Activated naive CD4-positive, alpha-beta T cell treated with anti-CD3 and anti-CD28 coated beads, Interleukin-2, amount 50 U/mL, for 72 hours (primary cell): ENCODE data around the gene DCDC2C. TPM values are rescaled to one million over a fixed set of nuclear protein-coding genes. Genes with fewer than 3 reads are reported as not detected.

Experiments used
- ATAC-seq, 2 donors: fragments of 150-1000 bp; cut with Tn5 transposase; 2 replicates each; pipeline ENCODE4 v1.10.0; 2021; ENCODE audit warnings: mild to moderate bottlenecking in 2 of 2, moderate library complexity in 2 of 2
- DNase-seq, 2 donors: peaks; one replicate each; pipeline ENCODE4 v3.0.0; 2021 to 2022; ENCODE audit warnings: low spot score in 2 of 2
- H3K27ac Mint-ChIP-seq, 2 donors: one replicate each; pipeline ENCODE4 v1.8.0; 2022; ENCODE audit warnings: mild to moderate bottlenecking in 2 of 2, mixed read lengths in 2 of 2
- H3K36me3 Mint-ChIP-seq, 2 donors: one replicate each; pipeline ENCODE4 v1.8.0; 2022; ENCODE audit warnings: mixed read lengths in 2 of 2
- H3K9me3 Mint-ChIP-seq, 2 donors: one replicate each; pipeline ENCODE4 v1.8.0; 2022; ENCODE audit warnings: mixed read lengths in 2 of 2
- total RNA-seq, 2 donors: library from RNA; stranded (reverse); gene quantifications; one replicate each; pipeline ENCODE4 v1.2.3, GENCODE V29; 2022

The DCDC2C gene
- total RNA-seq, 2 donors from 2014 or later = not detected

GRCh38 chr2:3727397-3728045 is 24.1 kb downstream of the DCDC2C start:
- no peaks in the 10 kb centered on the region for H3K36me3 Mint-ChIP-seq
- DNase-seq (no peak), ATAC-seq (no peak)

GRCh38 chr2:3728104-3729054 is 25.0 kb downstream of the DCDC2C start:
- H3K36me3 Mint-ChIP-seq = no peaks in the 10 kb centered on the region
- ATAC-seq = no peak
- H3K9me3 Mint-ChIP-seq = no peaks in the 10 kb centered on the region

More at GRCh38 chr2:3727397-3728045, 24.1 kb downstream of the DCDC2C start:
- Mint-ChIP-seq H3K27ac (no peak overlapping the region), H3K9me3 (peaks cover 0 to under 1% of the 10 kb centered on the region in 2 donors)

GRCh38 chr2:3729055-3729448 is 25.7 kb downstream of the DCDC2C start:
- Mint-ChIP-seq H3K9me3 (no peaks in the 10 kb centered on the region), H3K36me3 (no peaks in the 10 kb centered on the region), H3K27ac (no peak overlapping the region)
- DNase-seq = no peak
- ATAC-seq = no peak

More at GRCh38 chr2:3728104-3729054, 25.0 kb downstream of the DCDC2C start:
- no peak overlapping the region for H3K27ac Mint-ChIP-seq
- no peak for DNase-seq

GRCh38 chr2:3729786-3730185 is 26.4 kb downstream of the DCDC2C start:
- no peaks in the 10 kb centered on the region for H3K9me3 Mint-ChIP-seq
- no peaks in the 10 kb centered on the region for H3K36me3 Mint-ChIP-seq
- ATAC-seq (no peak), DNase-seq (no peak)
- H3K27ac Mint-ChIP-seq = no peak overlapping the region

- ATAC-seq = no peak
- H3K36me3 Mint-ChIP-seq = no peaks in the 10 kb centered on the region
- DNase-seq = no peak
Measured at GRCh38 chr2:3730646-3731045, 27.3 kb downstream of the DCDC2C start.

GRCh38 chr2:3731829-3732228 is 28.5 kb downstream of the DCDC2C start:
- H3K9me3 Mint-ChIP-seq = no peaks in the 10 kb centered on the region
- no peak for DNase-seq
- H3K27ac Mint-ChIP-seq = no peak overlapping the region
- no peaks in the 10 kb centered on the region for H3K36me3 Mint-ChIP-seq
- no peak for ATAC-seq

More at GRCh38 chr2:3730646-3731045, 27.3 kb downstream of the DCDC2C start:
- Mint-ChIP-seq H3K9me3 (no peaks in the 10 kb centered on the region), H3K27ac (no peak overlapping the region)

- Mint-ChIP-seq H3K9me3 (no peaks in the 10 kb centered on the region), H3K36me3 (no peaks in the 10 kb centered on the region), H3K27ac (no peak overlapping the region)
- ATAC-seq (no peak), DNase-seq (no peak)
Measured at GRCh38 chr2:3736112-3736511, 32.7 kb downstream of the DCDC2C start.

- no peak for ATAC-seq
- DNase-seq = no peak
- H3K27ac Mint-ChIP-seq = no peak overlapping the region
- no peaks in the 10 kb centered on the region for H3K36me3 Mint-ChIP-seq
- H3K9me3 Mint-ChIP-seq = no peaks in the 10 kb centered on the region
Measured at GRCh38 chr2:3737128-3737527, 33.8 kb downstream of the DCDC2C start.

- Mint-ChIP-seq H3K27ac (no peak overlapping the region), H3K9me3 (no peaks in the 10 kb centered on the region), H3K36me3 (no peaks in the 10 kb centered on the region)
- ATAC-seq (no peak), DNase-seq (no peak)
Measured at GRCh38 chr2:3738454-3738853, 35.1 kb downstream of the DCDC2C start.

- Mint-ChIP-seq H3K27ac (no peak overlapping the region), H3K36me3 (no peaks in the 10 kb centered on the region), H3K9me3 (no peaks in the 10 kb centered on the region)
- ATAC-seq = no peak
- no peak for DNase-seq
Measured at GRCh38 chr2:3739313-3739712, 35.9 kb downstream of the DCDC2C start.

- DNase-seq = no peak
- no peaks in the 10 kb centered on the region for H3K9me3 Mint-ChIP-seq
- ATAC-seq = no peak
- no peaks in the 10 kb centered on the region for H3K36me3 Mint-ChIP-seq
- H3K27ac Mint-ChIP-seq = no peak overlapping the region
Measured at GRCh38 chr2:3741396-3741795, 38.0 kb downstream of the DCDC2C start.

- H3K9me3 Mint-ChIP-seq = no peaks in the 10 kb centered on the region
- DNase-seq (no peak), ATAC-seq (no peak)
- no peaks in the 10 kb centered on the region for H3K36me3 Mint-ChIP-seq
- no peak overlapping the region for H3K27ac Mint-ChIP-seq
Measured at GRCh38 chr2:3741867-3742602, 38.7 kb downstream of the DCDC2C start.

GRCh38 chr2:3742743-3743508 is 39.6 kb downstream of the DCDC2C start:
- Mint-ChIP-seq H3K9me3 (no peaks in the 10 kb centered on the region), H3K36me3 (no peaks in the 10 kb centered on the region), H3K27ac (no peak overlapping the region)
- DNase-seq (no peak), ATAC-seq (no peak)

GRCh38 chr2:3743951-3744555 is 40.7 kb downstream of the DCDC2C start:
- DNase-seq = no peak
- H3K36me3 Mint-ChIP-seq = no peaks in the 10 kb centered on the region
- no peak overlapping the region for H3K27ac Mint-ChIP-seq
- no peaks in the 10 kb centered on the region for H3K9me3 Mint-ChIP-seq
- no peak for ATAC-seq

GRCh38 chr2:3745920-3746319 is 42.5 kb downstream of the DCDC2C start:
- Mint-ChIP-seq H3K27ac (no peak overlapping the region), H3K36me3 (no peaks in the 10 kb centered on the region), H3K9me3 (no peaks in the 10 kb centered on the region)
- DNase-seq (no peak), ATAC-seq (no peak)

GRCh38 chr2:3747032-3747654 is 43.8 kb downstream of the DCDC2C start:
- no peak for ATAC-seq
- Mint-ChIP-seq H3K36me3 (no peaks in the 10 kb centered on the region), H3K27ac (no peak overlapping the region), H3K9me3 (no peaks in the 10 kb centered on the region)
- DNase-seq = no peak
